ENCODE results near the gene AJAP1.

The AJAP1 gene

DNA sequence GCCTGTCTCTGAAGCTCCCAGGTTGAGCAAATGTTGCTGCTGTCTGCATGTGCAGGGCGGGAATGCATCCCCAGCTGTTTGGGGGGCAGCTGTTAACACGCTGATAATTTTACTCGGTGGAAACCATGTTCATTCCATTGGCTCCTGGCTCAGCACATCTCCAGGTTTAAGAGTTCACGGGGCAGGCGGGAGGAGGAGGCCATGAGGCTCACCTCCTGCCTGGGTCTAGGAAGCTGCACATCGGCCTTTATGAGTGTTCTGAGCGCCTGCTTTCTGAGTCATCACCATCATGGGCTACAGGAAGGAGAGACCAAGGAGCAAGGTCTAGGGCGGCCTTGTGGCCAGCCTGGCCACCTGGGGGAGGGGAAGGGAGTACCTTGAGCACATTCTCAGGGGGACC, 29.7 kb downstream of the AJAP1 start:
- Histone ChIP-seq H3K27me3 (peaks cover 0 to 16% of the 10 kb centered on the region in 2 donors), H3K9me3 (peaks cover 0 to 13% (median 8%) of the 10 kb centered on the region in 3 donors), H3K4me3 (no peak overlapping the region), H3K27ac (no peak overlapping the region), H3K4me1 (no peaks in the 10 kb centered on the region), H3K36me3 (no peaks in the 10 kb centered on the region)
- intact Hi-C loops (cut with DNase I; ENCODE audit: low total_unique reads) = no loop called here
- TF ChIP-seq, protein P1, sequence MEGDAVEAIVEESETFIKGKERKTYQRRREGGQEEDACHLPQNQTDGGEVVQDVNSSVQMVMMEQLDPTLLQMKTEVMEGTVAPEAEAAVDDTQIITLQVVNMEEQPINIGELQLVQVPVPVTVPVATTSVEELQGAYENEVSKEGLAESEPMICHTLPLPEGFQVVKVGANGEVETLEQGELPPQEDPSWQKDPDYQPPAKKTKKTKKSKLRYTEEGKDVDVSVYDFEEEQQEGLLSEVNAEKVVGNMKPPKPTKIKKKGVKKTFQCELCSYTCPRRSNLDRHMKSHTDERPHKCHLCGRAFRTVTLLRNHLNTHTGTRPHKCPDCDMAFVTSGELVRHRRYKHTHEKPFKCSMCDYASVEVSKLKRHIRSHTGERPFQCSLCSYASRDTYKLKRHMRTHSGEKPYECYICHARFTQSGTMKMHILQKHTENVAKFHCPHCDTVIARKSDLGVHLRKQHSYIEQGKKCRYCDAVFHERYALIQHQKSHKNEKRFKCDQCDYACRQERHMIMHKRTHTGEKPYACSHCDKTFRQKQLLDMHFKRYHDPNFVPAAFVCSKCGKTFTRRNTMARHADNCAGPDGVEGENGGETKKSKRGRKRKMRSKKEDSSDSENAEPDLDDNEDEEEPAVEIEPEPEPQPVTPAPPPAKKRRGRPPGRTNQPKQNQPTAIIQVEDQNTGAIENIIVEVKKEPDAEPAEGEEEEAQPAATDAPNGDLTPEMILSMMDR (IDR thresholded peaks at IDR 0.05) = no peak
- DNase-seq = no peak

DNA sequence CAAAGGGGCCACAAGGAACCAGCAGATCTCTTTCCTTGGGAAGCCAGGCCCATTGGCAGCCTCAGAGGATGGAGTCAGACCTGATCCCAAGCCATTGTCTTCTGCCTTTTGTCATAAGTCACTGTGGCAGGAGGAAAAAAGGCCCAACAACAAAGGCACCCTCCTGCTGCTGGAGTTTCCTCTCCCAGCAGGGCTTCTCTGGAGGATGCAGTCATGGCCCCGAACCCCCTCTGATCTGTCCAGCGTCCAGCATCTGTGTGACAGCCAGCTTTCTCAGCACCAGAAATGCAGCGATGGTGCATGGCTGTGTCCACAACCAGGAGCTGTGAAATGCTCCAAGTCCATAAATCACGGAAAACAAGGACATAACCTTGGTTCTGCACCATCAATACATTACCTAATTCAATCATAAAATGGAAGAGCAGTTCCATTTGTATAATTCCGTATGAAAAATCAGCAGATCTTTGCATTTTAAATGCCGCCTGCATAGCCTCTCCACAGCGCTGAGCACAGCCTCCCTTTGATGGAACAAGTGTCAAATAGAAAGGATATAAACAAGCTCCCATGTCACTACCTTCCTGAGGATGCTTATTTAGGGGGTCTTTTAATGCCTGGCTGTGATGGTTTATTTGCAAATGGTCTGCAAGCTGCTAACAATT, 30.6 kb downstream of the AJAP1 start:
- no peak for DNase-seq
- Histone ChIP-seq H3K4me1 (no peaks in the 10 kb centered on the region), H3K36me3 (no peaks in the 10 kb centered on the region), H3K27ac (no peak overlapping the region), H3K27me3 (peaks cover 0 to 16% of the 10 kb centered on the region in 2 donors), H3K4me3 (no peak overlapping the region), H3K9me3 (peaks cover 0 to 12% (median 6%) of the 10 kb centered on the region in 3 donors)
- intact Hi-C loops (cut with DNase I; ENCODE audit: low total_unique reads) = no loop called here
- TF ChIP-seq, protein P1 (IDR thresholded peaks at IDR 0.05) = no peak

DNA sequence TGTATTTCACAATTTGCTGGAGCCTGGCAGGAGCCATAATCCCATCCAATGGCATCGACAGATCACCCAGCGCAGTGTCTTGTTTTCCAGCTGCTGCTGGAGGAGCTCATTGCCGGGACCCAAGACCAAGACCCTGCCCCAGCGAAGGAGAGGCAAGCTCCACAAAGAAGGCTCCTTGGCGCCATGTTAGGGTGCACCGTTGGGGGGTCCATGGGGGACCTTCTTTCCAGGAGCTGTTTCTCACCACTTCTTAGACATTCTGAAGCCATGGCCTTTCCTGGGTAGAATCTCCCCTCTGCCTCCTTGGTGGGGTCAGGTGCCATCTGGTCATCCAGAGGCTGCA, 31.1 kb downstream of the AJAP1 start:
- Histone ChIP-seq H3K27me3 (peaks cover 0 to 20% of the 10 kb centered on the region in 2 donors), H3K27ac (no peak overlapping the region), H3K4me3 (no peak overlapping the region), H3K9me3 (peaks cover 0 to 7% (median under 1%) of the 10 kb centered on the region in 3 donors), H3K36me3 (no peaks in the 10 kb centered on the region), H3K4me1 (no peaks in the 10 kb centered on the region)
- intact Hi-C loops (cut with DNase I; ENCODE audit: low total_unique reads) = no loop called here
- no peak for DNase-seq
- TF ChIP-seq, protein P1 (IDR thresholded peaks at IDR 0.05) = no peak

DNA sequence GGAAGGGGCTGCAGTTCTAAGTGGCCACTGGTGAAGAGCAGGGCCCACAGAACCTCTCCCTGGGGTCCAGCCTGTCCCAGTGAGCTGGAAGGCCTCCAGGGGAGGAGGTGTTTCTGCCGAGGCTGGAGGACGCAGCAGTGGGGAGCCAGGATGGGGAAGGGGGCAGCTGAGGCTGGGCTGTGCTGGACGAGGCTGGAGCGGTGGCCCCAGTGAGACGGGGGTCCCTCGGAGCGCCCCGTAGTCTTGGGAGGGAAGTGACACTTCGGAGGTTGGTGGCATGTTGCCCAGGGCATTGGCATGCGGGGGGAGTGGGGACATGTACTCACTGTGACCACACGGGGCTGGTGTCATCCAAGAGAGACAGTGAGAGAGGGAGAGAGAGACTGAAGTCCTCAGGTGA, 33.5 kb downstream of the AJAP1 start:
- intact Hi-C loops (cut with DNase I; ENCODE audit: low total_unique reads) = no loop called here
- no peak overlapping the region for H3K27ac ChIP-seq
- H3K9me3 ChIP-seq = no peaks in the 10 kb centered on the region
- no peak for DNase-seq
- TF ChIP-seq, protein P1 (IDR thresholded peaks at IDR 0.05) = no peak
- H3K27me3 ChIP-seq = peaks cover 0 to 22% of the 10 kb centered on the region in 2 donors
- no peak overlapping the region for H3K4me3 ChIP-seq
- H3K4me1 ChIP-seq = no peaks in the 10 kb centered on the region
- H3K36me3 ChIP-seq = no peaks in the 10 kb centered on the region

DNA sequence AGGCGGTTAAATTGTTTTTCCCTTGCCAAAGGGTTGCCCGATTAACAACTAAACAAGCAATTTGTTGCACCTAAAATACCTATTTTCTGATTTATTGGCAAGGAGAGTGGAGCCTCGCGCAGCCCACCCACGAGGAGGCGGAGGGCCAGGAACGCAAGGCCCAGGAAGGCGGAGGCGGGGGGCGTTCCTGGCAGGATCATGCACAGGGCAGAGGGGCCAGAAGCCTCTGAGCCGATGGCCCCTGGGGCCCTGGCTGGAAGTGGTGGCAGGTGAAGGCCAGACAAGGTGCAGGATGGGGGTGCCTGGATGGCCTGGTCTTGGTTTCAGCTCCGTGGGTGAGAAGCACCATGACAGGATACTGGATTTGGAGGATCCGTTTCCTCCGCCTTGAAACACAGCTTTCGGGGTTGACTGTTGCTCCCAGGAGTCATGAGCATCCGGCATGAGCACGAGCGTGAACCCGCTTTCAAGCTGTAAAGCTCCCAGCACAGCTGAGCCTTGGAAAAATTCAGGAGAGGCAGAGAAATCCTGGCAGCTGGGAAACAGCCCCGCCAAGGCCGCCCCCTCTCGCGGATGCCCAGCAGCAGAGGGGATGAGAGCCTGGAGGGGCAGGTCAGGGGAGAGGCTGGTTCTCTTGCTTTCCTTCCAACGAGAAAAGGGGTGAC, 35.0 kb downstream of the AJAP1 start:
- Histone ChIP-seq H3K27me3 (peaks cover 0 to 15% of the 10 kb centered on the region in 2 donors), H3K36me3 (no peaks in the 10 kb centered on the region), H3K9me3 (no peaks in the 10 kb centered on the region), H3K27ac (no peak overlapping the region), H3K4me1 (no peaks in the 10 kb centered on the region), H3K4me3 (no peak overlapping the region)
- TF ChIP-seq, protein P1 (IDR thresholded peaks at IDR 0.05) = no peak
- intact Hi-C loops (cut with DNase I; ENCODE audit: low total_unique reads) = no loop called here
- no peak for DNase-seq
